Effector memory CD4-positive, alpha-beta T cell (primary cell): ENCODE measurements around the gene FRY.

Experiments used
- DNase-seq, 3 donors: peaks; one replicate each; pipeline ENCODE4 v3.0.0-alpha.2; 2020
- H3K27ac ChIP-seq: 2 replicates; pipeline ENCODE4 v1.7.0; 2013; ENCODE audit warnings: mild to moderate bottlenecking, low read length, moderate library complexity; ENCODE audit not compliant: insufficient read depth, poor library complexity, severe bottlenecking
- H3K27me3 ChIP-seq: replicated peaks from 2 replicates; pipeline ENCODE4 v1.7.0; 2013; ENCODE audit warnings: mild to moderate bottlenecking, low read length; ENCODE audit not compliant: insufficient read depth, control insufficient read depth, poor library complexity, severe bottlenecking
- H3K36me3 ChIP-seq: 2 replicates; pipeline ENCODE4 v1.7.0; 2013; ENCODE audit warnings: mild to moderate bottlenecking, low read length, moderate library complexity; ENCODE audit not compliant: control insufficient read depth, insufficient read depth
- H3K4me1 ChIP-seq: 2 replicates; pipeline ENCODE4 v1.7.0; 2013; ENCODE audit warnings: low read length, mild to moderate bottlenecking; ENCODE audit not compliant: control insufficient read depth, insufficient read depth, poor library complexity, severe bottlenecking
- H3K4me3 ChIP-seq: 2 replicates; pipeline ENCODE4 v1.7.0; 2013; ENCODE audit warnings: low read length, low read depth, mild to moderate bottlenecking; ENCODE audit not compliant: insufficient read depth, poor library complexity, severe bottlenecking
- H3K9me3 ChIP-seq: 2 replicates; pipeline ENCODE4 v1.7.0; 2013; ENCODE audit warnings: mild to moderate bottlenecking, low read length, moderate library complexity; ENCODE audit not compliant: control insufficient read depth

The FRY gene

DNA sequence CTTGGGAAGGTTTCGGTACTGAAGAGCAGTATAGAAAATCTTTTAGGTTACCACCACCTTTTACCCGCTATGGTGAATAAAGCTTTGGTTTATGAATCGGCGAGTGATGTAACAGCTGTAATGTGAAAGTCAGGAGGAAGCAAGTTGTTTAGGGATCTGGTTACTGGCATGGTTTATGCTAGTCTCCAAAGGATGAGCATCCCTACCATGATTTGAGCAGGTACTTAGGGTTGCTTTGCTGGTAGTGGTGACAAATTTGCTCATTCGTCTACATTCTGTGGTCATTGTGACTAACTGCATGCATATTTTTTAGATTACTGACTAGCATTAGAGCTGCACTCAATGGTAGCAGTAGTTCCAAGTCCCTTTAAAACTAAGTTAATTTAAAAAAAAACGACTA is 104.1 kb downstream of the FRY start:
- Histone ChIP-seq H3K27me3 (no peaks in the 10 kb centered on the region), H3K4me1 (no peaks in the 10 kb centered on the region), H3K4me3 (no peak overlapping the region), H3K36me3 (no peaks in the 10 kb centered on the region), H3K27ac (no peak overlapping the region), H3K9me3 (no peaks in the 10 kb centered on the region)
- DNase-seq = no peak

DNA sequence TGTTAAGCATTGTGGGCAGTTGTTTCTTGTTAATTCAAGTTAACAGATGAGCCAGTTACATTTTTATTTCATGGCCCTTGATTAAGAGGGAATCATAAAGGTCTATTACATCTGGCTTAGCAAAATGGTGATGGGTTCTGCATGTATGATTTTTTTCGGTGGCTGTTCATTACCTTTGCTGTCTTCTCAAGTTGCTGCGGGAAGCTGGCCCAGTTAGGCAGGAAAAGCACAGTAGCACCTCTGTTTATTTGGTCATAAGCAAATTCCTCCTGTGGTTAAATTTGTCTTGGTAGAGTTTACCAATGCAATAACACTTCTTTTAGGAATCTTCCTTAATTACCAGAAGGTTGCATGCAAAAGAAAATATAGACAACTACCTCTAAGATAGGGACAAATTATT is 104.5 kb downstream of the FRY start:
- DNase-seq = no peak
- Histone ChIP-seq H3K27me3 (no peaks in the 10 kb centered on the region), H3K27ac (no peak overlapping the region), H3K4me3 (no peak overlapping the region), H3K36me3 (no peaks in the 10 kb centered on the region), H3K4me1 (no peaks in the 10 kb centered on the region), H3K9me3 (no peaks in the 10 kb centered on the region)

DNA sequence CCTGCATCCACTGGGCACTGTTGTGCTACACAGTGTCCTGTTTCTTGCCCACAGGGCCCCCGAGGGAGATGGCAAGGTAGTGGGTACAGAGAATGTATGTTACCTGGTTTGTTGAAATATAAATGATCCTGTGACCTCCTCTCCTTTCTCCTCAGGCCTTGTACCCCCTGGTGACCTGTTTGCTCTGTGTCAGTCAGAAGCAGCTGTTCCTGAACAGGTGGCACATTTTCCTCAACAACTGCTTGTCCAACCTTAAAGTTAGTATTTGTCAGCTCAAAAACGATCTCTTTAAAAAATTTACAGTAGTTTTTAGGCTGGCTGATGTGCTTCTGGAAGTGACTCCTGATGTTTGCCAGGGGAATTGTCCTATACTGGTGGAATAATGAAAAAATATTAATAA is 105.1 kb downstream of the FRY start:
- H3K27ac ChIP-seq = no peak overlapping the region
- no peaks in the 10 kb centered on the region for H3K27me3 ChIP-seq
- H3K4me3 ChIP-seq = no peak overlapping the region
- no peak for DNase-seq
- no peaks in the 10 kb centered on the region for H3K9me3 ChIP-seq
- H3K4me1 ChIP-seq = no peaks in the 10 kb centered on the region
- no peaks in the 10 kb centered on the region for H3K36me3 ChIP-seq

DNA sequence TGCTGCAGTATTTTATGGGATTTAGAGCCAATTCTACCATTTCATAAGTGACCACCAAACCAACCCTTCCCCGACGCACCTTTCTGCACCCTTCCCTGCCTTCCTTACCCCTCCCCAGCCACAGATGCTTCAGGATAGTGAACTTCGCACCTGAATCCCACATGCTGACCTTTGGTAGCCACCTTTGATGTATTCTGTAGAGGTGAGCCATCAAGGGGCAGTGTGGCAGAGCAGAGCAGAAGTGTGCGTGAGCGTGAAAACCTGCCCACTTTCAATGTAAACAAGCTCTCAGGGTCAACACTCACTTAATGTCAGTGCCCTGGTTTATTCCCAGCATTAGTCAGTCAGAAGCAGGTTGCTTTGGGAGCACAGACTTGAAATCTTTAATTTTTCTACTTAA is 107.7 kb downstream of the FRY start:
- H3K9me3 ChIP-seq = no peaks in the 10 kb centered on the region
- no peaks in the 10 kb centered on the region for H3K27me3 ChIP-seq
- no peaks in the 10 kb centered on the region for H3K4me1 ChIP-seq
- H3K36me3 ChIP-seq = no peaks in the 10 kb centered on the region
- no peak overlapping the region for H3K27ac ChIP-seq
- H3K4me3 ChIP-seq = no peak overlapping the region
- no peak for DNase-seq

DNA sequence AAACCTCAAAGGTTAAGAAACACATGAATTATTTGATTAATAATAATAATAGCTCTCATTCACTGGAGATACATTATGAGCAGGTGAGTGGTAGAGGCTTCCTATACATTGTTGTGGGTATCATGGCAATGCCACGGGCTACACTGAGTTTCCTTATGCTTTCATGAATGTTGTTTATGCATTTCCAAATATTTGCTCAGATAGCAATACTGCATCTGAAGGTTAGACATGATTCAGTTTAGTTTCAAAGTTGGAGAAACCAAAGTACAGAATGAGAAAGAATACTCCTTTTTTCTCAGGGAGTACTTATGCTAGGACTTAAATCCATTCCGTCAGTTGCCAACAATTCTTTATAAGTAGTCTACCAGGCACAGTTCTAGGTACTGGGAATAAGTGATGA is 108.5 kb downstream of the FRY start:
- no peak overlapping the region for H3K27ac ChIP-seq
- H3K4me3 ChIP-seq = no peak overlapping the region
- H3K4me1 ChIP-seq = no peaks in the 10 kb centered on the region
- no peak for DNase-seq
- H3K36me3 ChIP-seq = no peaks in the 10 kb centered on the region
- no peaks in the 10 kb centered on the region for H3K27me3 ChIP-seq
- H3K9me3 ChIP-seq = no peaks in the 10 kb centered on the region

DNA sequence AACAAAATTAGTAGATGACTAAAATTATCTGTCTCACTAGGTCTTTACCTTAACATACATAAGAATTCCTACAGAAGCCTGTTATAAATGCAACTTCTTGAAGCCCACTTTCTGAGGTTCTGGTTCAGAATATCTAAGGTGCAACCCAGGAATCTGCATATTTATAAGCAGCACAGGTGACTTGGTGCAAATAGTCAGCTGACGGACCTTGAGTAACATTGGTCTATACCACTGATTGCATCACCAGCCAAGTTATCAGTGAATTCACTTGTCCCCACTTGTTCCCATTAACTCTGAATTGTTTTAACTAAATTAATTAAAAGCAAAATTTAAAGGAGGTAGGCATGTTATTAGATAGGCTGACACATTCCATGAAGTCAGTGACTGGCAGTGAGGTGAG is 109.9 kb downstream of the FRY start:
- Histone ChIP-seq H3K36me3 (no peaks in the 10 kb centered on the region), H3K4me1 (no peaks in the 10 kb centered on the region), H3K27ac (no peak overlapping the region), H3K4me3 (no peak overlapping the region), H3K9me3 (no peaks in the 10 kb centered on the region), H3K27me3 (no peaks in the 10 kb centered on the region)
- DNase-seq = no peak

DNA sequence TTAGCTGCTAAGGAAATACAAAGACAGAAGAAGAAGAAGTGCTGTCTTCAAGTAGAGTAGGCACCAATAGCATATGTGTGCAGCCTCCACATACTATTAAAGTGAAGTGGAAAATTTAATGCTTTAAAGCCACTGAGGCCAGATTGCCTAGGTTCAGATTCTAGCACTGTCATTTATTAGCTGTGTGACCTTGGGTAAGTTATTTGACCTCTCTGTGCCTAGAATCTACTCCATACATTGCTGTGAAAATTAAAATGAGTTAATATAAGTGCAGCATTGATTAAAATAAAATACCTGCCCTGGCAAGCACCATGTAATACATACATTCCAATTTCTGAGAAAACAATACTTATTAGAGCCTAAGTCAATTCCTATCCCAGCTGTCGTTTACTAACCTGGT is 110.5 kb downstream of the FRY start:
- H3K9me3 ChIP-seq = no peaks in the 10 kb centered on the region
- no peak for DNase-seq
- no peaks in the 10 kb centered on the region for H3K4me1 ChIP-seq
- no peaks in the 10 kb centered on the region for H3K36me3 ChIP-seq
- no peaks in the 10 kb centered on the region for H3K27me3 ChIP-seq
- no peak overlapping the region for H3K27ac ChIP-seq
- H3K4me3 ChIP-seq = no peak overlapping the region

- Histone ChIP-seq H3K27ac (no peak overlapping the region), H3K4me1 (no peaks in the 10 kb centered on the region), H3K36me3 (no peaks in the 10 kb centered on the region), H3K27me3 (no peaks in the 10 kb centered on the region), H3K9me3 (no peaks in the 10 kb centered on the region), H3K4me3 (no peak overlapping the region)
- no peak for DNase-seq
Measured at GRCh38 chr13:32142956-32143375, 111.4 kb downstream of the FRY start.

GRCh38 chr13:32147193-32147592 is 115.6 kb downstream of the FRY start:
- H3K9me3 ChIP-seq = no peaks in the 10 kb centered on the region
- H3K36me3 ChIP-seq = no peaks in the 10 kb centered on the region
- H3K27ac ChIP-seq = no peak overlapping the region
- no peak for DNase-seq
- no peaks in the 10 kb centered on the region for H3K4me1 ChIP-seq
- H3K27me3 ChIP-seq = no peaks in the 10 kb centered on the region
- H3K4me3 ChIP-seq = no peak overlapping the region

DNA sequence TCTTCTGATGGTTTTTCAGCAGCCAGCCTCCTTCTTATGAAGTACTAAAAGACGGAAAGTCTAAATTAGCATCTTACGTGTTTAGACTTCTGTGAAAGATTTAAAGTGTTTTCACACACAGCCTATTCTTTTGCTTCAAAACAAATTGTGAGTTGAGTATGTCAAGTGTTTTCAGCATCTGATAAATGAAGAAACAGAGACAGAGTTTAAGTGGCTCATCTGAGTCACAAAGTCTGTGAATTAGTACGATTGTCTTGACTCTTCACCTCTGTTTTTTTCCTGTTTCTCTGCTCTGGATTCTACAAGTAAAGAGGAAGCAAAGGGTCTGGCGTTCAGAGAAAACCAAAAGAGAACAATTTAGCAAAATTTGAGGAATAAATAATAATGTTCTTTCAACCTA is 116.4 kb downstream of the FRY start:
- Histone ChIP-seq H3K4me1 (no peaks in the 10 kb centered on the region), H3K27ac (no peak overlapping the region), H3K9me3 (no peaks in the 10 kb centered on the region), H3K36me3 (no peaks in the 10 kb centered on the region), H3K27me3 (no peaks in the 10 kb centered on the region), H3K4me3 (no peak overlapping the region)
- no peak for DNase-seq

DNA sequence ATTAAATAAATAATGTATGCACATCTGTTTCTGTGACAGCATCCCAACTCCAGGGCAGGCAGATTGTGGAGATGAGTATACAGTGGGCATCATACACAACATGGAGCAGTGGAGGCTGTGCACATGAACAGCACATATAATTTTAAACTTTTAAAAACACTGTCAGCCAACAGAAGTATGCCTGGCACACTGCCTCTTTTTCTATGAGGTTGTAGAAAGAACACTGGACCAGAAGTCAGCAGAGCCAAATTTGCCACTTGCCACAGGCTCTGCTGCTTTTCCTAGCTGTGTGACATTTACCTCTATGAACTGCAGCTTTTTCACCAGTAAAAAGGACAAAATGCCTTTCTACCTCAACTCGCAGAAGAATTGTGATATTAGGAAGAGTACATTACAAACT is 118.7 kb downstream of the FRY start:
- Histone ChIP-seq H3K9me3 (no peaks in the 10 kb centered on the region), H3K36me3 (no peaks in the 10 kb centered on the region), H3K4me1 (no peaks in the 10 kb centered on the region), H3K27ac (no peak overlapping the region), H3K27me3 (no peaks in the 10 kb centered on the region), H3K4me3 (no peak overlapping the region)
- DNase-seq = no peak
